Measurements from ENCODE around the gene SUGT1.
"Not testable (repeated sequence)": the region's sequence is repeated elsewhere in the genome, so short reads cannot be mapped to it uniquely, and the experiment has no call there.

SUGT1 gene

DNA sequence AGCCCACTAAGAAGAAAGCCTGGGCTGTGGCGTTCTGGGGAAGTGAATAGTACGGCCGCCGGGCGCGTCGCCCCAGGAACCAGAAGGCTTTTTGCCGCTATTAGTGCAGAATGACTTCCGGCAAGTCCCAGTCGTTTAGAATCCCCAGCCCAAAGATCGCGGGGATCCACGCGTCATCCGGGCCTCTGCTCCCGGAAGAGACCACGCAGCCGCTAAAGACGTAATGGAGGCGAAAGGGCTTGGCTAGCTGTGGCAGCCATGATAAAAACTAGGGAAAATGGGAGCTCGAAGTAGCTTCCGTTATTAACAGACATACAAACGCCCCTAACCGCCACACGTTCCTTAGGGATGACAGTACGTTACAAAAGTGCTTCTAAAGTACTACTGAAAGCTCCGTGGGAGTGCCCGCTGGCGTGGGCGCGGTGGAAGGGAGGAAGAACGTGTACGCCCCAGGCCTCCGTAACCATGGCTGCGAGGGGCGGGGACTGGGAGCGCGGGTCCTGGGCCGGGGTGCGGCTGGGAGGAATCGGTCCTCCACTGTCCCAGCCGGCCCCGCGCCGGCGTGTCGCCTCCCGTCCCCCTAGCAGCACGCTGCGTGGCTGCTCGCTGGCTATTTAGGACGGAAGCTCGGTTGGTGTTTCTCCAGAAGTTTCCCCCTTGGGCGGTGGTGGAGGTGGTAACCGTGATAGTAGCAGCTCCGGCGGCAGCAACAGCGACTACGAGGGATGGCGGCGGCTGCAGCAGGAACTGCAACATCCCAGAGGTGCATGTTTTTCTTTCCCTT lies at the start of gene SUGT1:
Gene SUGT1, plus strand, starts transcription at position 641 of the 784 bp plus-strand sequence. Its CDS starts 85 bp downstream, at position 726.
- peak; percentile 97 for DNase-seq (ENCODE audit: low read depth)

DNA sequence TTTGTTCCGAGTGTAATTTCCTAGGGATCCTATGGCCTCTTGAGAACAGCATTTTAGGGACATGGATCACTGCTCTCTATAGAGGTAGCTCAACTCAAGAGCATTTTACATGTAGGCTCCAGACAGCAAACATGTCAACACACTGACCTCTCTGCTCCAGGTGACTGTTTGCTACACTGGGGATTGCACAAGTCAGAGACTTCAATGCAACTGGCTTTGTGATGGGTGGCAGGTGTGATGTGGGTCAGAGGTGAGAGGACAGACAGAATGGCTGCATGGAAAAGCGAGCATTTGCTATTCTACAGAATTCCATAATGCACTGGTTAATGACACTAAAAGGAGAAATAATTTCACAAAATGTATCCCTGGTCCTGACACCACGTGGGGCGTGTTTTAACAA lies 49.3 kb upstream of the SUGT1 start:
- DNase-seq (ENCODE audit: low read depth): not testable (repeated sequence)

DNA sequence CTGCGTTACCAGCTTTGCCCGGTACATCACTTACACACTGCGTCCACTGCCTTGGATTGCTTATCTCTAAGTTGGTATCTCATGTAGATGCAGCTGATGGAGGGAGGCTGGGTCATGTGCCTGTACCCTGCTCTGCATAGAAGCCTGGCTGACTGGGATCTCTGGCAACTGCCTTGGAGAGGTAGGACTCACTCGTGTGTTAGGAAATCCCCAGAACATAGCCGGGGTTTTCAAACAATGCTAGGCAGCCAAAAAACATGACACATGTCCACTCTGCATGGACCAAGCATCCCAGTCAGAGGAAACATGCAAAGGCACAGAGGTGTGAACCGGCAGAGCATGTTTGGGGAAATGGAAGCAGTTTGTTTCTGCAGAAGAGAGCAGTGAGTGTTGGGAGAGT lies 46.5 kb upstream of the SUGT1 start:
- DNase-seq (ENCODE audit: low read depth): peak; percentile 28

DNA sequence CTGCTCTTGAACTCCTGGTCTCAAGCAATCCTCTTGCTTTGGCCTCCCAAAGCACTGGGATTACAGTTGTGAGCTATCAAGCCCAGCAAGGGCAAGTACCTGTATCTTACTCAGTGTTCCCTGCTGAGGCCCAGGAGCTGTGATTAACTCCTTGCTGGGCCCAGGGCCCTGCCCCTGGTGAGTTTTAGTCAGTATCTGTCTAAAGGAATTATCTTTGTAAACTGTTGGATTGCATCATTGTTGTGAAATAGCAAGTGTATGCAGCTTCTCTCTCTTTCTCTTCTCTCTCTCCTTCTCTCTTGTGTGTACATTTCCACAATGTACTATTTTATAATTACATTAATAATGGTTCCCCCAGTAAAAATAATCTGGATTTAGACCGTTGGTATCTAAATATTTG lies 45.8 kb upstream of the SUGT1 start:
- peak; percentile 77 for DNase-seq (ENCODE audit: low read depth)

DNA sequence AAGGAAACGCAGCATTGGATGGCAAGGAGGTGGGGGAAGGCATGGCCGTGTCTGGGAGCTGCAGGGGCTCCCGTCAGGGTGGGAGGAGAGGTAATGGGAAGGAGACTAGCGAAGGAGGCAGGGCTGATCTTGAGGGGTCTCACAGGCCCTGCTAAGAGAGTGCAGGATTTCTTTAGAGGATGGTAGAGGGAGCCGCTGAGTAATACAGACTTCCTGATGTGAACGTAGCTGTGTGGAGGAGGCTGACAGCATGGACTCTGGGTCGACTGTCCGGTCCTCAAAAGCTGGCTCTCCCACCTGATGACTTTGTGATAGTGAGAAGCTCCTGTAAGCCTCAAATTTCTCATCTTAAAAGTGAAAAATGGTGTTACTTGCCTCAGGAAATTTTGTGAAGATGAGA lies 44.5 kb upstream of the SUGT1 start:
- DNase-seq (ENCODE audit: low read depth): not testable (repeated sequence)

DNA sequence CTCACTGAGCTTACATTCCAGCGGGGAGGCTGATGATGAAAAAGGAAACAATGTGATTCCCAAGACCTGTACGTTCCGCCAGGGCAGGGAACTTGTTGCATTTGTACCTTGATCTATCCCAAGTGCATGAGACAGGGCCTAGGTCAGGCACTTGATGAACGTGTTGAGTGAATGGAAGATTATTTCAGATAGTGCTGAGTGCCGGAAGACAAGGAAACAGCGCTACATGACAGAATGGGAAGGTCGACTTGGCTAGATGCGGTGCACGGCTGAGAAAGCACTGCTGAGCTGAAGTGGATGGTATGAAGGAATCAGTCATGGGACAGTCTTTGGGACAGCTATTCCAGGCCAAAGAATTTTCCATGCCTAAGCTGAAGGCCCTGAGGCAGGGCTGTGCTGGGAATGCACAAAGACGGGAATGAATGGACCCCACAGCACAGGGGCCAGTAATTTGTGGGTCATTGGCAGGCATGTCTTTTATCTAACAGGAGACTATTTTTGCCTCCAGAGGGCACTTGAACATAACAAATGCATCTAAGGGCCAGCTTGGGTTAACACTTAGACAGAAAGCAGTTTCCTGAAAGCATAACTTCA lies 43.5 kb upstream of the SUGT1 start:
- DNase-seq (ENCODE audit: low read depth): peak; percentile 53

DNA sequence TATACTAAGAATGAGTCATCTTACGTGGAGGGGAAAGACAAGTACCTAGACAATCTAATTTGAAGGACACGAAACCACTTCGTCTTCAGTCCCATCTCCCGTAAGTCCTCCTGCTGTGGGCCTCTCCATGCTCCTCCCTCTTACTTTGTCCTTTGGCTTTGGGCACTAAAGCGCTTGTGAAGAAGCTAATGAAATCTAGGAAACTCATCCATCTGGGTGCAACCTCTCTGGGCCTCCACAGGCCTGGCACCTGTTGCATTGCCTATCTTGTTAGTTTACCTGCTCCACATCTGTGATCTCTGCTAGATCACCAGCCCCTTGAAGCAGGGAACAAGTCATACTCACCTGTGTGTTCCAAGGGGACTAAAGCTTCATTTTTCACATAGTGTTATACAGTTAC lies 42.5 kb upstream of the SUGT1 start:
- not testable (repeated sequence) for DNase-seq (ENCODE audit: low read depth)

DNA sequence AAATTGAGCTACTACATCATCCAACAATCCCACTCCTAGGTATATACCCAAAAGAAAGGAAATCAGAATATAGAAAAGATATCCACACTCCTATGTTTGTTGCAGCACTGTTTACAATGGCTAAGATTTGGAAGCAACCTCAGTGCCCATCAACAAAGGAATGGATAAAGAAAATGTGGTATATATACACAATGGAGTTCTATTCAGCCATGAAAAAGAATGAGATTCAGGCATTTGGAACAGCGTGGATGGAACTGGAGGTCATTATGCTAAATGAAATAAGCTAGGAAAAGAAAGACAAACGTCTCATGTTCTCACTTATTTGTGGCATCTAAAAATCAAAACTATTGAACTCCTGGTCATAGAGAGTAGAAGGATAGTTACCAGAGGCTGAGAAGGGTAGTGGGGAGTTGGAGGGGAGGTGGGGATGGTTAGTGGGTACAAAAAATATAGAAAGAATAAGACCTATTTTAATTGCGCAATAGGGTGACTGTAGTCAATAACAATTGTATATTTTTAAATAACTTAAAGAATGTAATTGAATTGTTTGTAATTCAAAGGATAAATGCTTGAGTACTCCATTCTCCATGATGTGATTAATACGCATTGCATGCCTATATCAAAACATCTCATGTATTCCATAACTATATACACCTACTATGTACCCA lies 37.4 kb upstream of the SUGT1 start:
- DNase-seq (ENCODE audit: low read depth): no peak

DNA sequence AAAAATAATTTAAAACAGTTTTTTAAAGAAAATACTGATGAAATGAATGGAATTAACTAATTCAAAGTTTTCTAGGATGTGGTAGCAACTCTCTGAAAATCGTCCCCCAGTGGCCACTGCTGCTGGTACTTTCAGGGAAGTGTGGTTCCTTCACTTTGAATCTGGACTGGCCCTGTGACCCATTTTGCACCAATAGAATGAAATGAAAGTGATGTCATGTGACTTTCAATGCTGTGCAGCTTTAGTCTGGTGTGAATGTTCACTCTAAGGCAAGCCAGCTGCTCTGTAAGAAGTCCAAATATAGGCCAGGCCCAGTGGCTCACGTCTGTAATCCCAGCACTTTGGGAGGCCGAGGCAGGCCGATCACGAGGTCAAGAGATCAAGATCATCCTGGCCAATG lies 36.8 kb upstream of the SUGT1 start:
- DNase-seq (ENCODE audit: low read depth): no peak

DNA sequence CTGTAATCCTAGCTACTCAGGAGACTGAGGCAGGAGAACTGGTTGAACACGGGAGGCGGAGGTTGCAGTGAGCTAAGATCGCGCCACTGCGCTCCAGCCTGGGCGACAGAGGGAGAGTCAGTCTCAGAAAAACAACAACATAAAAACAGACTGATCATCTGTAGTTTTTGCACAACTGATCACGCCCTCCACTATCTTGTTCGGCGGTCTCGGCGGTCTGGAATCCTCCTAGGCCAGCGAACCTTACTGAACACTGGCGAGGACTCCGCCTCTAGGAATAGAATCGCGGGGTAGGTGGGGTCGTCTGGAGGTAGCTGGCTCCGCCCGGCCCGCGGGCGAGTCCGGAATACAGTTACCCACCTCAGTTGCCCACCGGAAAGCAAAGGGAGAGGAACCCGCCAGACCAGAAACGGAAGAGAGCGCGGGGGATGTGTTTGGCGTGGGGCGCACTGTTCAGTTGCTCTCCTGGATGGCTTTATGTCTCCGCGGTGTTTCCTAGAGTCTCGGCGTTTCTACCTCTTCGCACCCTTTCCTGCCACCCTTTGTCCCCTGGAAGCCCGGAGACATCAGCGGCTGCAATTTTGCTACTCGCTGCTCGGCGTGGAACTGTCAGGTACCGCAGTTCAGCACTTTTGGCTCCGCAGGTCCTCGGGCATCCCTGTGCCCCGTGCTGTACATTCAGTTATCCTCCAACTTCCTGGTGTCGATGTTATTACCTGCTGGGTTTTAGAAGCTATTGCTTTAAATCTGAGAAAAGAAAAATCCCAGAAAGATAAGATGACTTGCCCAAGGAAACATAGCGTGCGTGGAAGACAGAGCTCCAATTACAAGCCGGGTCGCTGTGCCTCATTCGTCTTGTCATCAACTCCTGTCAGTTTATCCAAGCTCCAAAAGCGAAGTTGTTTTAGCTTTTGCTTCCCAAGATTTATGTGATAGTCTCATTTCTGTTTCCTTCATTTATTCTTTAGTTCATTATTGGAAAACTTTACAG lies 35.3 kb upstream of the SUGT1 start:
- peak; percentile 86 for DNase-seq (ENCODE audit: low read depth)

DNA sequence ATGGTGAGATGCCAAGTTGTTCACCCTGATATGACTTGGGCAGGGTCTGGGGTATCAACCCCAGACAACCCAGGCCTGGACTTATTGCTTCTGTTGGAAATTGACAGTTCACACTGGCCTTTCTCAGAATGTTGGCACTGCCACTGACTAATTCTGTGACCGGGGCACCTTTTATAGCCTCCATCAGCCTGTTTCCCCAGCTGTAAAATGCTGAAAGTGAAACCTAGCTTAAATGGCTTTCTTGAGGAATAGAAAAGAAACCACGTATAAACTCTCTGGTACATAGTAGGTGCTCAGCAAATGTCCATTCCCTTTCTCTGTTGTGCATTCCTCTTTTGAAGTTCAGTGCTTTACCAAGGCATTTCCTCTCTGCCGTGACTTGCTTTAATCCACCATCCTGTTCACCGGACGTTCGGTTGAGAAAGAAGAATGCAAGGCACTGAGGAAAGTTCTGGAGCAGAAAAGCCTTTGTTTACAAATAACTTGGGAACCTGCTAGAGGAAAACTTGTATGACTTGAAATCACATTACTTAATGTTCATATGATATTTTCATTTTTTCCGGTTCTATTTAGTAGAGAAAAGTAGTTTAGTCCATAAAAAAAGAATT lies 21.4 kb upstream of the SUGT1 start:
- DNase-seq (ENCODE audit: low read depth): peak; percentile 64

DNA sequence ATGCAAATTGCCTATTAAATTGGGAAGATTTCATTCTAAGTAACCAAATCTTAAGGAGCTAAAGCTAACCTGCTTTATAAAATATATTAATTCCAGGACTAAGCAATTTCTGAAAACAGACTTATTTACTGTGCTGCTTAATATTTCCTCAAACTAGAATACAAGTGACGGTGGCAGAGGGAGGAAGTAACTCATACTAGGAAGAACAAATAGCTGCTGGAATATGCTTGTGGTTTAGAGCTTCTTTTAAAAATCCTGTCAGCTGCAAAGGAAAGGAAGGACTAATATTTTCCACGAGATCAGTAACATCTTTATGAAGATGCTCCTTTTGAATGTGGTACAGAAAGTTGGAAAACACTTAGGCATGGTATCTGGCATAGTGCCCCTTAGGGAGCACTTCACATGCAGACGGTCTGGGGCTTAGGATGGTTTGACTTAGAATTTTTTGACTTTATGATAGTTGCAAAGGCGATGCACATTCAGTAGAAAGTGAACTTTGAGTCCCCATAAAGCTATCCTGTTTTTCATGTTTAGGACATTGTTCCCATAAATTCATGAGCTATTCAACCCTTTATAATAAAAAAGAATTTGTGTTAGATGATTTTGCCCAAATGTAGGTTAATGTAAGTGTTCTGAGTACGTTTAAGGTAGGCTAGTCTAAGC lies 13.8 kb upstream of the SUGT1 start:
- no peak for DNase-seq (ENCODE audit: low read depth)

DNA sequence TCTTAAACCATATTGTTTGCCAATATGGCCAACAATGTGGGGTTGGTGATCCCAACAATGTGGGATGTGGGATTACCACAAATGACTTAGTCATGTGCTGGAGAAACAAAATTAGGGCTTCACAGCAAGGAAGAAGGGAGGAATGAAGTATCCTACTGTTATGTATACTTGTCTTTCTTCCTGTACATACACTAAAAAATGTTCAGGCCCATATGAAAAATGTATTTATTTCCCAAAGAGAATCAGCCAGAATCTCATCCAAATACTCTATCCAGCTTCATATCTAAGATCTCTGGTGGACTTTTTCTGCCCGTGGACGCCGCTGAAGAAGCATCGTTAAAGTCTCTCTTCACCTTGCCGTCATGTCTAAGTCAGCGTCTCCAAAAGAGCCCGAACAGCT lies 10.5 kb upstream of the SUGT1 start, which contains the start of gene HNRNPA1L2:
Gene HNRNPA1L2, plus strand, starts transcription at position 301 of the 400 bp plus-strand sequence. Its CDS starts 62 bp downstream, at position 363.
- no peak for DNase-seq (ENCODE audit: low read depth)

DNA sequence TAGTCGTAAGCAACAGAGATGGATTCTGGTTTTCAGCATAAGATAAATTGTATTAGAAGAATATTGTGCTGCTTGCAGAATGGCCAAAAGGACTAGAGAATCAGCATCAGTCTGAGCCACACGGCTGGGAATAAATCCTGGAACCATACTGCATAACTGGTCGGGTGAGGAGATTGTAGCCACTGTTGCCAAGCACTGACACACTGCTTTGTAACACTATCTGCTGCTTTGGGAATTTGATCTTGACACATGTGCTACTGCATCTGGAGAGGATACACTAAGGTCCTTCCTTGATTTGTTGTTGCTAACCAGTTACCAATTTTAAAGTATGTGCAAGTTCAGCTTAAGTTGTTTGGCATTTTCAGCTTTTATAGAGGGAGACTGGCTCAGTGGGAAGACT lies 8.5 kb upstream of the SUGT1 start:
- peak; percentile 21 for DNase-seq (ENCODE audit: low read depth)

DNA sequence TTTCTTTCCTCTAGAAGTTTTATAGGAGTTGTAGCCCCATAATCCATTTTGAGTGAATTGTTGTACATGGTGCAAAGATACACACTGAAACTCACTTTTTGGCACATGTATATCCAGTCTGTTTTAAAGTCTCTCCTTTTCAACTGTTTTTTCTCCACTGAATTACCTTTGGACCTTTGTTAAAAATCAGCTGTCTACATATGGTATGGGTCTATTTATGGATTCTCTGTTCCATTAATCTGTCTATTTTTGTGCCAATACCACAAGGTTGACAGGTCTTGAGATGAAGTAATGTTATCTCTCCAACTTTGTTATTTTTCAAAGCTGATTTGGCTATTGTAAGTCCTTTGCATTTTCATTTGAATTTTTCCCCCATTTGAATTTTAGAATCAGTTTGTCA lies 5.7 kb upstream of the SUGT1 start:
- no peak for DNase-seq (ENCODE audit: low read depth)

DNA sequence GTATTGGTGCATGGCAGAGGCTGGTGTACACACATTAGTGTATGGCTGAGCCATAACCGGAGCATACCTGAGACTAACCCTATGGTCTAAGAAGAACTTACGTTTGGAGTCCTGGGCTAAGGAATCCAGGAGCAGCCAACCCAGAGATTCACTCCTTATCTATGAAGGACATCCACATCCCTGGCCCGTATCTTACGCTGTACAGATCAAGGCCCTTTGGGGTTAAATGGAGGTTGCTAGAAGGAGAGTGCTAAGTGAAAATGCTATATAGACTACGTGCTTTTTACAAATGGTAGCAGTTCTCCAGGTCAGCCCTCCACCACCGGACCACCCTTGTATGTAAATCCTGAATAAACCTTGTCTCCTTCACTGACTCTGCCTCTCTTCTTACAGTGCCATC lies 1.9 kb upstream of the SUGT1 start:
- no peak for DNase-seq (ENCODE audit: low read depth)

DNA sequence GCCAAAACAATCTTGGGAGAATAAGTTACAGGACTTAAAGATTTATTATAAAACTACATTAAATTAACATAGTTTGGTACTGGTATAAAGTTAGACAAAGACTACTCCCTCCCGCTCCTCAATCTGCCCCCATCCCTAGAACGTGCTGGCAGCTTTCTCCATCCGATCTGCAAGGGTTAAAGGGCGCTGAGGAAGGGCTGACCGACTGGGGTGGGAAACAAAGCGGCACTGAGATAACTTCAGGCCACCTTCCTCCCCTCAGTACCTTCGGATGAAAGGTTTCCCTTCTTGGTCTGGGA lies 790 bp upstream of the SUGT1 start:
- DNase-seq (ENCODE audit: low read depth): no peak

DNA sequence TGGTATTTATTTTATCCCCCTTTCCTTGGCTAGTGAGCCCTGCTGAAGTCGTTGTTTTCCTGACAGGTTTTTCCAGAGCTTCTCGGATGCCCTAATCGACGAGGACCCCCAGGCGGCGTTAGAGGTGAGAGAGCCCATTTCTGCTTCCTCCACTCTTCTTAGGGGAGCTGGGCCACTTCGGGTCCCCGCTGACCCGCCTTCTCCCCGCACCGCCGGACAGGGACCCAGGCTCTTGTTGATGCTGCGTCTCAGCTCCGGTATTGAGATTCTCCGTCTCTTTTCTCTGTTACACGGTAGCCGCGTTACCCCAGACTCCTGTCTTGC lies 306 bp downstream of the SUGT1 start:
- DNase-seq (ENCODE audit: low read depth): no peak

DNA sequence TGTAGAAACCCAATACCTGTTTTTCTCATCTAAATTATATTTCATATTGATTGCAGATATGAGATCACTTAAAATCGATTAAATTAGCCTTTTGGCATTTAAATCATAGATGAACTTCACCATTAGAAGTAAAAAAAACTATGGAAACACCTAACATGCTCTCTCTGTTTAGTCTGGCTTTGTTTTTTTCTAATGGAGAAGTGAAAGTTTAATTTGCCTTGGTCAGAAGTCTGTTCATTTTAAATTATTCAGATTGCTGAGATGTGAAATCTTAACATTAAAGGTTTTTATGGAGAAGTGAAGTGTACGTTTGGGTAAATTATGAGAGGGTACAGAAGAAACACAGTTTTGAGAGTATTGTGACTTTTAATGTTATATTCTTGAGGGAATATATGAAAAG lies 6.7 kb downstream of the SUGT1 start:
- no peak for DNase-seq (ENCODE audit: low read depth)

DNA sequence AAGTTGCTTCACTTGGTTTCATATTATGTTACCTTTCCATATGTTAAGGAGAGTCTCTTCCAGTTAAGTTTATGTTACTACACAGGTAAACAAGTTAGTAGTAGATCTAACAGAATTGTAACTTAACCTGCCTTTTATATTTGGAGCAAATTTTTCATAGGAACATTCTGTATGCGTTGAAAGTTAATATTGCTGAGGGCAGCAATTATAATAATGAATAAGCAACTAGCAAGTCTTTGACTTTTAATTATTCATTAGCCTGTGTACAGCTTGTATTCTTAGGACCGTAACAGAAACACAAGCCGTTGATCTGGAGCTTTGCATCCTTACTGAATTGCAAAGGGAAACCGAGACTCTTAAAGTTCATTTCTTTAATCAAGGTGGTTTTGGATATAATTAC lies 11.6 kb downstream of the SUGT1 start:
- DNase-seq (ENCODE audit: low read depth): no peak

DNA sequence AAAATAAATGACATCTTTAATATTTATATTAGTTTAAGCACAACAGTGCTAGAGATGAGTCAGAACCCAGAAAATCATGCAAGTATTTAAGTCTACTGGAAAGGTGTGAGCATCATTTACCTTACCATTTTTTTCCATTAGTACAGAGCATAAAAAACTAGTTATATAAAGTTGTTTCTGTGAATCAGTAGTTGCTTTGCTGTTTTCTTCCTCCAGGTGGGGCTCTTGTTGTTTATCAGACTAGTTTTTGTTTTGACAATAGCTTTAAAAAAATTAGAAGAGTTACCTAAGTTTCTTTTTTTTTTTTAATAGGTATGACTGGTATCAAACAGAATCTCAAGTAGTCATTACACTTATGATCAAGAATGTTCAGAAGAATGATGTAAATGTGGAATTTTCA lies 12.7 kb downstream of the SUGT1 start:
- DNase-seq (ENCODE audit: low read depth): peak; percentile 40
